Choroid plexus epithelial cell (primary cell): Measurements from ENCODE around the gene OR1J1.
A peak's percentile ranks its signal among the peaks of the same experiment; 100 is the strongest.

Experiments used
- DNase-seq: peaks from one replicate; pipeline ENCODE4 v3.0.0-alpha.2; 2010; ENCODE audit warnings: low read depth
- H3K4me3 ChIP-seq: 2 replicates; pipeline ENCODE4 v1.5.1; 2011; ENCODE audit warnings: low read depth, mild to moderate bottlenecking, control low read depth, low read length, moderate library complexity
- CTCF ChIP-seq: conservative IDR thresholded peaks from 2 replicates; pipeline ENCODE4 v1.5.1; 2011; ENCODE audit warnings: low read depth, mild to moderate bottlenecking, control low read depth, inconsistent platforms, low read length, moderate library complexity

OR1J1 gene

GRCh38 chr9:122506964-122507363 is 29.2 kb upstream of the OR1J1 start:
- no peak for TF ChIP-seq CTCF
- no peak overlapping the region for H3K4me3 ChIP-seq
- DNase-seq = no peak

- DNase-seq = peak; percentile 70
- no peak overlapping the region for H3K4me3 ChIP-seq
- TF ChIP-seq CTCF = peak; percentile 89
Observed at GRCh38 chr9:122498883-122499288, 21.2 kb upstream of the OR1J1 start.

DNA sequence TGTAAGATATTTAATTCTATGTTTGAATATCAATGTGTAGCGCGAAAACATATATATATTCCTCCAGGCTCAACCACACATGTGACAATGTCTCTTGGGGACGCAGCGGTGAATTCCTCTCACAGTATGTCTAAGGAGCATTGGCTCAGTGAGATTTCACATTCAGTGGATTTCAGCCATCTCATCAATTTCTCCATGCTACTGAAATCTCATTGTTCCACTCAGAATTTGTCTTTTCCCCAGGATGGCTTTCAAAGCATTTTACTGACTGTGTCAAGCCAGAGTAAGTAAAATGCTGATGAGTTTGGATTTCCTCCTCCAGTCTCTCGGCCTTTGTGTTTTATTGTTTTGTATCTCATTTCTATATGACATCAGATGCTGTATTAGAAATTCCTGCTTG is 1.3 kb upstream of the OR1J1 start:
- H3K4me3 ChIP-seq = no peak overlapping the region
- no peak for TF ChIP-seq CTCF
- no peak for DNase-seq

DNA sequence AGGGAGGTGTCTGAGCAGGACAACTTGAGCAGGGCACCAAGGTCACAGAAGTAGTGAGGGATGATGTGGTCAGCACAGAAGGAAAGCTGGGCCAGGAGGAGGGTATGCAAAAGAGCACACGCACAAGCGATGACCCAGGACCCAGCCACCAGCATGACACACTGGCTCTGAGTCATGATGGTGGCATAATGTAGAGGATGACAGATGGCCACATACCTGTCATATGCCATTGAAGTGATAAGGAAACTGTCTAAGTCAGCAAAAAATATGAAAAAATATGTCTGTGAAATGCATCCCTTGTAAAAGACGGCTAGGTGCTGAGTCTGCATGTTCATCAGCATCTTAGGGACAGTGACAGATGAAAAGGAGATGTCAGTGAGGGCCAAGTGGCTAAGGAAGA is 380 bp downstream of the OR1J1 start:
- H3K4me3 ChIP-seq = no peak overlapping the region
- no peak for DNase-seq
- TF ChIP-seq CTCF = no peak

DNA sequence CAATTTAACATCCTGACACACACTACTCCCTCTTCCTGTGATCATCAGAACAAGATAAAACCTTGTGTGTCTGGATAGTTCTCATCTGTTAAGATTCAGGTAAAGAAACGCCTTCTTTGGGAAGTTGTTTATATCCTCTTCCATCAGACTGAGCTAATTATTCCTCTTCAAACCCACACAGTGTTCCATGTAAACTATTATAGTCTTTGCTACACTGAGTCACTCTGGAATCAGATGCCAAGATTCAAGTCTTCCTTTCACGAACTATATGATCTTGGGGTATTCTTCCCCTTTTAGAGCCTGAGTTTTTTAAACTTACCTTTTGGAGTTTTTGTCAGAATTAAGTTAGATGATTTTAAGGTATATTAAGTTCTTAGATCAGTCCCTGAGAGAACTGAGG is 2.0 kb downstream of the OR1J1 start:
- TF ChIP-seq CTCF = no peak
- DNase-seq = no peak
- no peak overlapping the region for H3K4me3 ChIP-seq

DNA sequence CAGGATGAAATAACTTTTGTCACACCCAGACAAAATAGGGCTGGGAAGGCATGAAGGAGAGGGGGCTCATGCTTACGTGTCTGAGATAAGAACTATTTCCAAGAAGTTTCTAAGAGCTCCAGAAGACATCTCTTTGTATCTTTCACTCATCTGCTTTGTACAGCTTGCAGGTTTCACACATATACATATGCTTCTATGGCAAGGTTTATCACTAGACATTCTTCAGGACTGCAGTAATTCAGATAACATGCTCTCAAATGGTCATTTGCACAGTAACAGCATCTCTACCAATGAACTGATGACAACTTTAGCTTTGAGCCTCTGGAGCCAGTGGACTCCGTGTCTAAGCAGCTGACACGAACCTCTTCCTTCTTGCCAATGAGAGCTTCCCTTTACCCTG is 3.2 kb downstream of the OR1J1 start:
- TF ChIP-seq CTCF = no peak
- DNase-seq = no peak
- no peak overlapping the region for H3K4me3 ChIP-seq

DNA sequence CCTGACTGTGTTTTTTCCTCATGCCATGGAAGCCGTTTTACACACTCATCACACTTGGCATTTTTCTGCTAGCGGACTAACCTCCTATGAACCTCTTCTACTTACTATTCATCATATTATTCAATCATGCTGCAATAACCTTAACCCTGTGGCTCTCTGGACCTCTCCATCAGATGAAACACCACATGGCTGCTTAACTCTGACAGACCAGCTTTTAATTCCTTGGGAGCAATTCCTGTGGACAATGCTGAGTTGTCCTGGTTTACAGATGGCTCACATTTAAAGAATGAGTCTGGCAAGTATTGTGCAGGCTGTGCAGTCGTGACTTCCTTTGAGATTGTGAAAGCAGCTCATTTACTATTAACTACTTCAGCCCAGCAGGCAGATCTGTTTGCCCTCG is 9.0 kb downstream of the OR1J1 start:
- peak; percentile 50 for DNase-seq
- no peak for TF ChIP-seq CTCF
- no peak overlapping the region for H3K4me3 ChIP-seq
